GM23338 (cell line): Measurements from ENCODE around the gene CCNB1IP1. TPM values are rescaled to one million over a fixed set of nuclear protein-coding genes. Genes with fewer than 3 reads are reported as not detected.
A peak's percentile ranks its signal among the peaks of the same experiment; 100 is the strongest.

ENCODE experiments used
- ATAC-seq: fragments of 200-7000 bp; cut with Tn5 transposase; 3 replicates; pipeline ENCODE4 v1.9.1; 2020
- DNase-seq: peaks from one replicate; pipeline ENCODE4 v3.0.0-alpha.2; 2015; ENCODE audit warnings: low spot score
- H2AFZ ChIP-seq: fragments of 200-600 bp; sonication (generic); 2 replicates; pipeline ENCODE4 v1.8.0; 2016; ENCODE audit warnings: antibody characterized with exemption, mild to moderate bottlenecking, moderate library complexity
- H3F3A ChIP-seq: fragments of 200-600 bp; sonication (generic); replicated peaks from 2 replicates; pipeline ENCODE4 v1.8.0; 2017; ENCODE audit warnings: antibody characterized with exemption, mixed run types, low read depth
- H3K27ac ChIP-seq: fragments of 200-600 bp; sonication (generic); 2 replicates; pipeline ENCODE4 v1.6.1; 2016; ENCODE audit warnings: low read depth
- H3K27me3 ChIP-seq: fragments of 200-600 bp; sonication (generic); 2 replicates; pipeline ENCODE4 v1.8.0; 2016; ENCODE audit warnings: mild to moderate bottlenecking, mixed run types, moderate library complexity; ENCODE audit not compliant: insufficient read depth
- H3K36me3 ChIP-seq: fragments of 200-600 bp; sonication (generic); 2 replicates; pipeline ENCODE4 v1.8.0; 2016; ENCODE audit warnings: mild to moderate bottlenecking; ENCODE audit not compliant: insufficient read depth
- H3K4me1 ChIP-seq: fragments of 200-600 bp; sonication (generic); 2 replicates; pipeline ENCODE4 v1.8.0; 2016; ENCODE audit warnings: mild to moderate bottlenecking, moderate library complexity; ENCODE audit not compliant: insufficient read depth
- H3K4me2 ChIP-seq: fragments of 200-600 bp; sonication (generic); 2 replicates; pipeline ENCODE4 v1.7.1; 2017; ENCODE audit warnings: mixed run types
- H3K4me3 ChIP-seq: fragments of 200-600 bp; sonication (generic); 2 replicates; pipeline ENCODE4 v1.6.1; 2016; ENCODE audit warnings: mixed run types
- H3K79me2 ChIP-seq: fragments of 200-600 bp; sonication (generic); replicated peaks from 2 replicates; pipeline ENCODE4 v1.8.0; 2017; ENCODE audit warnings: mild to moderate bottlenecking; ENCODE audit not compliant: insufficient read depth
- H3K9me2 ChIP-seq: fragments of 200-600 bp; sonication (generic); 2 replicates; pipeline ENCODE4 v1.8.0; 2017; ENCODE audit not compliant: insufficient read depth
- H4K20me1 ChIP-seq: fragments of 200-600 bp; sonication (generic); replicated peaks from 2 replicates; pipeline ENCODE4 v1.8.0; 2017; ENCODE audit warnings: mild to moderate bottlenecking; ENCODE audit not compliant: insufficient read depth
- H3K27ac Mint-ChIP-seq: 2 replicates; pipeline ENCODE4 v1.8.0; 2020; ENCODE audit warnings: inconsistent platforms, mild to moderate bottlenecking, moderate library complexity, mixed read lengths
- H3K27me3 Mint-ChIP-seq: 3 replicates; pipeline ENCODE4 v1.8.0; 2022; ENCODE audit warnings: low read depth, mild to moderate bottlenecking, moderate library complexity, mixed read lengths, inconsistent platforms; ENCODE audit not compliant: insufficient read depth, poor library complexity
- H3K36me3 Mint-ChIP-seq: 3 replicates; pipeline ENCODE4 v1.8.0; 2021; ENCODE audit warnings: low read depth, mild to moderate bottlenecking, inconsistent platforms, moderate library complexity, mixed read lengths
- H3K4me1 Mint-ChIP-seq: 3 replicates; pipeline ENCODE4 v1.8.0; 2020; ENCODE audit warnings: mild to moderate bottlenecking, inconsistent platforms, mixed read lengths
- H3K4me3 Mint-ChIP-seq: 3 replicates; pipeline ENCODE4 v1.8.0; 2021; ENCODE audit warnings: moderate library complexity, mild to moderate bottlenecking, inconsistent platforms, mixed read lengths
- H3K9me3 Mint-ChIP-seq: 3 replicates; pipeline ENCODE4 v1.8.0; 2020; ENCODE audit warnings: moderate library complexity, mild to moderate bottlenecking, inconsistent platforms, mixed read lengths
- CREB1 ChIP-seq: fragments of 250-450 bp; sonication (Bioruptor Pico); IDR thresholded peaks from 2 replicates; pipeline ENCODE4 v1.5.0; 2020; ENCODE audit warnings: low read depth, mild to moderate bottlenecking, moderate library complexity
- JUNB ChIP-seq: IDR thresholded peaks from one replicate; pipeline ENCODE4 v1.6.1; 2016; ENCODE audit warnings: antibody characterized with exemption; ENCODE audit not compliant: unreplicated experiment
- POLR2AphosphoS5 ChIP-seq: IDR thresholded peaks from 2 replicates; pipeline ENCODE4 v1.6.1; 2016; ENCODE audit warnings: antibody characterized with exemption, low read depth
- STAT1 ChIP-seq: IDR thresholded peaks from one replicate; pipeline ENCODE4 v1.6.1; 2016; ENCODE audit warnings: antibody characterized with exemption; ENCODE audit not compliant: unreplicated experiment
- ZNF114 ChIP-seq: fragments of 250-450 bp; sonication (Bioruptor Pico); IDR thresholded peaks from 2 replicates; pipeline ENCODE4 v1.5.0; 2020; ENCODE audit warnings: mild to moderate bottlenecking, moderate library complexity
- polyA plus RNA-seq: library from polyadenylated mRNA; unstranded; fragments of >200 nt; fragmentation: Nextera tagmentation; extraction: Ambion mirVana; gene quantifications from 2 replicates; pipeline ENCODE4 v1.2.1, GENCODE V29; 2016
- total RNA-seq: library from RNA; depleted of rRNA; stranded (reverse); fragments of >200 nt; shearing (Covaris generic); gene quantifications from 2 replicates; pipeline ENCODE4 v1.2.3, GENCODE V29; 2014
- TF ChIP-seq, protein P1 (sequence below): IDR thresholded peaks from 2 replicates; pipeline ENCODE4 v1.6.1; 2016; ENCODE audit warnings: antibody characterized with exemption
- TF ChIP-seq, protein P2 (sequence below): IDR thresholded peaks from one replicate; pipeline ENCODE4 v1.6.1; 2018; ENCODE audit warnings: antibody characterized with exemption; ENCODE audit not compliant: unreplicated experiment
- TF ChIP-seq, protein P3 (sequence below): fragments of 250-450 bp; sonication (Bioruptor Pico); IDR thresholded peaks from 2 replicates; pipeline ENCODE4 v1.5.0; 2020; ENCODE audit warnings: mild to moderate bottlenecking, moderate library complexity

Gene CCNB1IP1
- total and polyA plus RNA-seq, 2 experiments from 2014 or later: 108 to 254 TPM

DNA sequence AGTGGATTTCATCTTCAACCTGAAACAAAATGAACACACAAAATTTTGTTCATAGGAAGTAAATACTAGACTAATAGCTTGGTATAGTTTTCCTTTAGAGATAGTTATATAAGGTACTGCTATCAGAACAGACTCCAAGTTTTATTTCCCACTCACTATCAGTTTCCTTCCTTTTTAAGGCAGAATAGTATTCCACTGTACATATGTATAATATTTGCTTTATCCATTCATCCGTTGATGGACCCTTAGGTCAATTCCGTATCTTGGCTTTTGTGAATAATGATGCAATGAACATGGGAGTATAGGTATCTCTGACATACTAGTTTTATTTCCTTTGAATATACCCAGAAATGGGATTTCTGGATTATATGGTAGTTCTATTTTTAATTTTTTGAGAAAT lies 3.7 kb downstream of the CCNB1IP1 start:
- Mint-ChIP-seq H3K36me3 (peaks cover 77% of the 10 kb centered on the region), H3K27ac (0 out of 2 replicates have a peak overlapping the region, but pooled peaks have one; percentile 34), H3K4me3 (peak overlapping the region; percentile 98; the same call in 1 of the 3 replicates), H3K27me3 (peaks cover 6% of the 10 kb centered on the region), H3K9me3 (no peaks in the 10 kb centered on the region), H3K4me1 (peaks cover 31% of the 10 kb centered on the region)
- Histone ChIP-seq H3F3A (peaks cover 2% of the 10 kb centered on the region; the same call in 1 of the 2 replicates), H3K27me3 (no peaks in the 10 kb centered on the region), H3K9me2 (no peaks in the 10 kb centered on the region), H2AFZ (no peak overlapping the region), H3K27ac (peak overlapping the region; percentile 53), H3K4me3 (peak overlapping the region; percentile 58; the same call in 1 of the 2 replicates), H4K20me1 (peaks cover 32% of the 10 kb centered on the region), H3K4me1 (peaks cover 16% of the 10 kb centered on the region), H3K4me2 (peak overlapping the region; percentile 82), H3K79me2 (peaks cover 85% of the 10 kb centered on the region), H3K36me3 (peaks cover 35% of the 10 kb centered on the region)
- TF ChIP-seq JUNB (no peak), ZNF114 (CRISPR knock-in tag) (no peak), CREB1 (no peak), STAT1 (no peak), POLR2AphosphoS5 (no peak)
- TF ChIP-seq, protein P1, sequence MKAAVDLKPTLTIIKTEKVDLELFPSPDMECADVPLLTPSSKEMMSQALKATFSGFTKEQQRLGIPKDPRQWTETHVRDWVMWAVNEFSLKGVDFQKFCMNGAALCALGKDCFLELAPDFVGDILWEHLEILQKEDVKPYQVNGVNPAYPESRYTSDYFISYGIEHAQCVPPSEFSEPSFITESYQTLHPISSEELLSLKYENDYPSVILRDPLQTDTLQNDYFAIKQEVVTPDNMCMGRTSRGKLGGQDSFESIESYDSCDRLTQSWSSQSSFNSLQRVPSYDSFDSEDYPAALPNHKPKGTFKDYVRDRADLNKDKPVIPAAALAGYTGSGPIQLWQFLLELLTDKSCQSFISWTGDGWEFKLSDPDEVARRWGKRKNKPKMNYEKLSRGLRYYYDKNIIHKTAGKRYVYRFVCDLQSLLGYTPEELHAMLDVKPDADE: no peak
- TF ChIP-seq, protein P2, sequence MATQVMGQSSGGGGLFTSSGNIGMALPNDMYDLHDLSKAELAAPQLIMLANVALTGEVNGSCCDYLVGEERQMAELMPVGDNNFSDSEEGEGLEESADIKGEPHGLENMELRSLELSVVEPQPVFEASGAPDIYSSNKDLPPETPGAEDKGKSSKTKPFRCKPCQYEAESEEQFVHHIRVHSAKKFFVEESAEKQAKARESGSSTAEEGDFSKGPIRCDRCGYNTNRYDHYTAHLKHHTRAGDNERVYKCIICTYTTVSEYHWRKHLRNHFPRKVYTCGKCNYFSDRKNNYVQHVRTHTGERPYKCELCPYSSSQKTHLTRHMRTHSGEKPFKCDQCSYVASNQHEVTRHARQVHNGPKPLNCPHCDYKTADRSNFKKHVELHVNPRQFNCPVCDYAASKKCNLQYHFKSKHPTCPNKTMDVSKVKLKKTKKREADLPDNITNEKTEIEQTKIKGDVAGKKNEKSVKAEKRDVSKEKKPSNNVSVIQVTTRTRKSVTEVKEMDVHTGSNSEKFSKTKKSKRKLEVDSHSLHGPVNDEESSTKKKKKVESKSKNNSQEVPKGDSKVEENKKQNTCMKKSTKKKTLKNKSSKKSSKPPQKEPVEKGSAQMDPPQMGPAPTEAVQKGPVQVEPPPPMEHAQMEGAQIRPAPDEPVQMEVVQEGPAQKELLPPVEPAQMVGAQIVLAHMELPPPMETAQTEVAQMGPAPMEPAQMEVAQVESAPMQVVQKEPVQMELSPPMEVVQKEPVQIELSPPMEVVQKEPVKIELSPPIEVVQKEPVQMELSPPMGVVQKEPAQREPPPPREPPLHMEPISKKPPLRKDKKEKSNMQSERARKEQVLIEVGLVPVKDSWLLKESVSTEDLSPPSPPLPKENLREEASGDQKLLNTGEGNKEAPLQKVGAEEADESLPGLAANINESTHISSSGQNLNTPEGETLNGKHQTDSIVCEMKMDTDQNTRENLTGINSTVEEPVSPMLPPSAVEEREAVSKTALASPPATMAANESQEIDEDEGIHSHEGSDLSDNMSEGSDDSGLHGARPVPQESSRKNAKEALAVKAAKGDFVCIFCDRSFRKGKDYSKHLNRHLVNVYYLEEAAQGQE: no peak
- TF ChIP-seq, protein P3, sequence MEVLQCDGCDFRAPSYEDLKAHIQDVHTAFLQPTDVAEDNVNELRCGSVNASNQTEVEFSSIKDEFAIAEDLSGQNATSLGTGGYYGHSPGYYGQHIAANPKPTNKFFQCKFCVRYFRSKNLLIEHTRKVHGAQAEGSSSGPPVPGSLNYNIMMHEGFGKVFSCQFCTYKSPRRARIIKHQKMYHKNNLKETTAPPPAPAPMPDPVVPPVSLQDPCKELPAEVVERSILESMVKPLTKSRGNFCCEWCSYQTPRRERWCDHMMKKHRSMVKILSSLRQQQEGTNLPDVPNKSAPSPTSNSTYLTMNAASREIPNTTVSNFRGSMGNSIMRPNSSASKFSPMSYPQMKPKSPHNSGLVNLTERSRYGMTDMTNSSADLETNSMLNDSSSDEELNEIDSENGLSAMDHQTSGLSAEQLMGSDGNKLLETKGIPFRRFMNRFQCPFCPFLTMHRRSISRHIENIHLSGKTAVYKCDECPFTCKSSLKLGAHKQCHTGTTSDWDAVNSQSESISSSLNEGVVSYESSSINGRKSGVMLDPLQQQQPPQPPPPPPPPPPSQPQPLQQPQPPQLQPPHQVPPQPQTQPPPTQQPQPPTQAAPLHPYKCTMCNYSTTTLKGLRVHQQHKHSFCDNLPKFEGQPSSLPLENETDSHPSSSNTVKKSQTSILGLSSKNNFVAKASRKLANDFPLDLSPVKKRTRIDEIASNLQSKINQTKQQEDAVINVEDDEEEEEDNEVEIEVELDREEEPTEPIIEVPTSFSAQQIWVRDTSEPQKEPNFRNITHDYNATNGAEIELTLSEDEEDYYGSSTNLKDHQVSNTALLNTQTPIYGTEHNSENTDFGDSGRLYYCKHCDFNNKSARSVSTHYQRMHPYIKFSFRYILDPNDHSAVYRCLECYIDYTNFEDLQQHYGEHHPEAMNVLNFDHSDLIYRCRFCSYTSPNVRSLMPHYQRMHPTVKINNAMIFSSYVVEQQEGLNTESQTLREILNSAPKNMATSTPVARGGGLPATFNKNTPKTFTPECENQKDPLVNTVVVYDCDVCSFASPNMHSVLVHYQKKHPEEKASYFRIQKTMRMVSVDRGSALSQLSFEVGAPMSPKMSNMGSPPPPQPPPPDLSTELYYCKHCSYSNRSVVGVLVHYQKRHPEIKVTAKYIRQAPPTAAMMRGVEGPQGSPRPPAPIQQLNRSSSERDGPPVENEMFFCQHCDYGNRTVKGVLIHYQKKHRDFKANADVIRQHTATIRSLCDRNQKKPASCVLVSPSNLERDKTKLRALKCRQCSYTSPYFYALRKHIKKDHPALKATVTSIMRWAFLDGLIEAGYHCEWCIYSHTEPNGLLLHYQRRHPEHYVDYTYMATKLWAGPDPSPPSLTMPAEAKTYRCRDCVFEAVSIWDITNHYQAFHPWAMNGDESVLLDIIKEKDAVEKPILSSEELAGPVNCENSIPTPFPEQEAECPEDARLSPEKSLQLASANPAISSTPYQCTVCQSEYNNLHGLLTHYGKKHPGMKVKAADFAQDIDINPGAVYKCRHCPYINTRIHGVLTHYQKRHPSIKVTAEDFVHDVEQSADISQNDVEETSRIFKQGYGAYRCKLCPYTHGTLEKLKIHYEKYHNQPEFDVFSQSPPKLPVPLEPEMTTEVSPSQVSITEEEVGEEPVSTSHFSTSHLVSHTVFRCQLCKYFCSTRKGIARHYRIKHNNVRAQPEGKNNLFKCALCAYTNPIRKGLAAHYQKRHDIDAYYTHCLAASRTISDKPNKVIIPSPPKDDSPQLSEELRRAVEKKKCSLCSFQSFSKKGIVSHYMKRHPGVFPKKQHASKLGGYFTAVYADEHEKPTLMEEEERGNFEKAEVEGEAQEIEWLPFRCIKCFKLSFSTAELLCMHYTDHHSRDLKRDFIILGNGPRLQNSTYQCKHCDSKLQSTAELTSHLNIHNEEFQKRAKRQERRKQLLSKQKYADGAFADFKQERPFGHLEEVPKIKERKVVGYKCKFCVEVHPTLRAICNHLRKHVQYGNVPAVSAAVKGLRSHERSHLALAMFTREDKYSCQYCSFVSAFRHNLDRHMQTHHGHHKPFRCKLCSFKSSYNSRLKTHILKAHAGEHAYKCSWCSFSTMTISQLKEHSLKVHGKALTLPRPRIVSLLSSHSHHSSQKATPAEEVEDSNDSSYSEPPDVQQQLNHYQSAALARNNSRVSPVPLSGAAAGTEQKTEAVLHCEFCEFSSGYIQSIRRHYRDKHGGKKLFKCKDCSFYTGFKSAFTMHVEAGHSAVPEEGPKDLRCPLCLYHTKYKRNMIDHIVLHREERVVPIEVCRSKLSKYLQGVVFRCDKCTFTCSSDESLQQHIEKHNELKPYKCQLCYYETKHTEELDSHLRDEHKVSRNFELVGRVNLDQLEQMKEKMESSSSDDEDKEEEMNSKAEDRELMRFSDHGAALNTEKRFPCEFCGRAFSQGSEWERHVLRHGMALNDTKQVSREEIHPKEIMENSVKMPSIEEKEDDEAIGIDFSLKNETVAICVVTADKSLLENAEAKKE: no peak
- DNase-seq (no peak), ATAC-seq (no peak)
